ENCODE data around the gene DIP2A. TPM values are rescaled to one million over a fixed set of nuclear protein-coding genes. Genes with fewer than 3 reads are reported as not detected.

The DIP2A gene
- total RNA-seq, 1 donor from 2014 or later = 62.0 TPM

DNA sequence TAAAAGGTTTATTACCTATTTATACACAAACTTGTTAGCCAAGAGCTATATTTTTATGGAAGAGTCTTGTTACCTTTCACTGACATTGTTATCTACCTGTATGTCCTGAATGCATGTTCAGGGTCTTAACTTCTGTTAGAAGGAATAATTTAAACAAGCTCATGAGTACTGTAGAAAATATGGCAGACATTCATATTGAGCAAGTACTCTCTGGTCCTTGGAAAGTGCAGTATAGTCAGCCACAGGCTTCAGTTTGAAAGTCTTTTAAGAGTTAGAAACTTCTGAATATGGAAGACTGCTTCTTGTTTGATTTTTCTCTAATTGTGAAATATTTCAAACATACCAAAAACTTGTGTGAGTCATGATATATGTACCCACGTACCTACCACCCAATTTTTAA lies 16.6 kb downstream of the DIP2A start:
- DNase-seq (ENCODE audit: extremely low read depth, low read depth, low spot score) = no peak

DNA sequence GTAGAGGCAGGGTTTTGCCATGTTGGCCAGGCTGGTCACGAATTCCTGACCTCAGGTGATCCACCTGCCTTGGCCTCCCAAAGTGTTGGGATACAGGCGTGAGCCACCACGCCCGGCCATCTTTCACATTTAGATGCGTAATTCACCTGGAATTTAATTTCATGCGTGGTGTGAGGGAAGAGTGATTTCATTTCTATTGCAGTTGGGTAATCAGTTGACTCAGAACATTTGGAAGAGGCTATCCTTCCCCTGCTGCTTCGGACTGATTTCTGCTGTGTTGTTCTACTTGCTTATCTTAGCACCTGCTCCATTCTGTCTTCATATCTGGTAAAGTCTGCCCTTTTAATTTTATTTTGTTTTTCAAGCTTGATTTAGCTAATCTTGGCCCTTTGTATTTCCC lies 19.1 kb downstream of the DIP2A start:
- DNase-seq (ENCODE audit: extremely low read depth, low read depth, low spot score) = no peak

DNA sequence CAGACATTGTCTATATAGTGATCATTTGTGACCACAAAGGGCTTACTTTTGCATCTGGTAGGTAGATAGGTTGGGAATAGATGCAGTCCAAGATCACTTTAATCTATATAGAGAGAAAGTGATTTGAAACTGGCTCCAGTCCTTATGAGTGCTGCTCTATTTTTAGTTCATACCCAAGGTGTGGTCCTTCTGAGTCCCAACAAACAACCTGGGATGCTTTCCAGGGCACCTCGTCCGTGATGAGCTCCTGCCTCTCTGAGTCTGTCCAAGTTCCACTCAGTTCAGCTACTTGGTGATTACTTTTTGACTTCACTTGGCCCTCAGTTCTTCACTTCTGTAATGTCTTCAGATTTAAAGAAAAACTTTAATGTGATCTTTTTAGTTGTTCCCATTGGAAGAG lies 20.2 kb downstream of the DIP2A start:
- no peak for DNase-seq (ENCODE audit: extremely low read depth, low read depth, low spot score)

DNA sequence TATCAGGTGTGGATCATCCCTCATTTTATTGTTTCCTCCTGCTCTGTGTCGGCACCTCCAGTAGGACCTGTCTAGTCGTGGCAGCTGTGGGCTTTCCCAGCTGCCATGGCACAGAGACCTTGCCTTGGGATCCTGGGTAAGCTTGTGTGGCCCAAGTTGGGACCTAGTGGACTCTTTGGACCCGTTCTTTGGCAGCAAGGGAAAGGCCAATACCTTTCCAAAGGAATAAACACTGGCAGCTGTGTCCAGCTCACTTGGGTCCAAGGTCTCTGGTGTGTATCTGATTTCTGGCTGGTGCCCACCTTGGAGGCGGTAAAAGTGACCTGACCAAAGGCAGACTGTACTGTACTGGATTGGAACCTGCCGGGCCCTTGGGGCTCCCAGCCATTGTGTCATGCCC lies 21.8 kb downstream of the DIP2A start:
- no peak for DNase-seq (ENCODE audit: extremely low read depth, low read depth, low spot score)

DNA sequence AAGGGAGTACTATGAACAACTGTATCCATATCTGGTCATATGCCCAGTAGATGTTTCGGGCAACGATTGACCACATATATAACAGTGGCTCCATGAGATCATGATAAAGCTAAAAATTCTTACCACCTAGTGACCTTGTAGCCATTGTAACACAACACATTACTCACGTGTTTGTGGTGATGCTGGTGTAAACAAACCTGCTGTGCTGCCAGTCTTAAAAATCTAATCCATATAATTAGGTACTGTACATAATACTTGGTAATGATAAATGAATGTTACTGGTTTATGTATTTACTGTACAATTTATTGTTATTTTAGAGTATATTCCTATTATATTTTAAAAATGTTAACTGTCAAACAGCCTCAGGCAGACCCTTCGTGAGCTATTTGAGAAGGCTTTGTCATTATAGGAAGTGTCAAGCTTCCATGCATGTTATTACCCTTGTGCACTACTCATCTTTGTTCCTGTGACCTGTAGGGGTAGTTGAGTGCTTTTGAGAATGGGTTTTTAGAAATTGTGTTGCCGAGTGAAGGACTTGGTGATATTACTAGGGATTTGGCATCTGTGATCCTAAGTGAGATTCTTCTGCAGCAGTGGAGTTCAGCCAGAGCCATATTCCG lies 23.6 kb downstream of the DIP2A start:
- no peak for DNase-seq (ENCODE audit: extremely low read depth, low read depth, low spot score)

DNA sequence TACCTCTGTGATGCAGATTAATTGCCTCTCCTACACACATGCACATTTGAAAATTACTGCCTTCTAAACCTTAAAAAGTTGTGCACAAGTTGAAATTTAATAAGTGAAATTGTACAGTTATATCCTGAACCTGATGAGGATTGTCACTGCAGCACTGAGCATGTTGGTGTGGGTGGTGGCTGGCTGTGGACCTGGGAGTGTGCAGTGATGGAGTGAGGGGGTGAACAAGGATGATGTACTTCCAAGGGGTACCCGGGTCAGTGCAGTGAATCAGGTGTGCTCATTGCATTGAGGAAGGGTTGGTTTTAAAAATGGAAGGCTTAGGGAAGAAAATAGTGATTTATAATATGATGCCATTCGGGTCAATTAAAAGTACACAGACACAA lies 24.1 kb downstream of the DIP2A start:
- no peak for DNase-seq (ENCODE audit: extremely low read depth, low read depth, low spot score)

DNA sequence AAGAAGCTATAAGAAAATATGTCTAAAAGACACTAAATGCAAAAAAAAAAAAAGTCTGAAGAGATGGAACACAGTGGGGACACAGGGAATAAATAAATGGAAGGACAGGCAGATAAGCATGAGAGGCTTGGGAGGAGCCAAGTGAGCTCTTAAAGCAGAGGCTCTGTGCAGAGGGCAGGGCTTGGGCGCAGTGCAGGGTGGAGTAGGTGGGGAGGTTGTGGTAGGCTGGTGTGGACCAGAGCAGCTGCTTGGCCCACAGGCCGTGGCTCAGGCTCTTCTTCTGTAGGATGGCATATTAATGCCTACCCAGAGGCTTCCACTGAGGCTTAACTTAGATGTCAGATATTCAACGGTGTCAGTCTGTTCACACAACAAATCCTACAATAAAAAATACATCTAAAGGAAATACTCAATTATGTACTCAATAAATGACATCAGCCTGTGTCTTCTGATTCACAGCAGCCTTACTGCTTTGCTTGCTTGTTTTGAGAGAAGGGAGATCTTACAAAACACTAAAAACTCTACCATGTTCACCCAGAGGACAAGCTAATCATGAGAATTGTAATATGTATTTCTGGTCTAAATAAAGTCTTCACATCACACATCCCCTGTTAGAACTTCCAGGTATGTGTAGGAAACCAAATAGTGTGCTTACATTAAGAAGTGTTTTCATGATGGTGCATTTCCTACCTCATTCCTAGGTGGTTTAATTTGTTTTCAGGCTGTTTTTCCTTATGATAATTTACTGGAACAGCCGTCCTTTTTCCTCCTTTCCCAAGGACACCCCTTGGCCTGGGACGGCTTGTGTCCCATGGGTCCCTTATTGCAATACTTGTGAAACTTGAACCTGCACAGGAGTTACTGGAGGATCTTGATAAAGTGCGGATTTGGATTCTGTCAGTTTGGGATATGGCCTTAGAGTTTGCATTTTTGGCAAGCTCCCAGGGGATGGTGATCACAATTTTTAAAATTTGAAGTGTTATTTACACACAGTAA lies 24.9 kb downstream of the DIP2A start:
- no peak for DNase-seq (ENCODE audit: extremely low read depth, low read depth, low spot score)

DNA sequence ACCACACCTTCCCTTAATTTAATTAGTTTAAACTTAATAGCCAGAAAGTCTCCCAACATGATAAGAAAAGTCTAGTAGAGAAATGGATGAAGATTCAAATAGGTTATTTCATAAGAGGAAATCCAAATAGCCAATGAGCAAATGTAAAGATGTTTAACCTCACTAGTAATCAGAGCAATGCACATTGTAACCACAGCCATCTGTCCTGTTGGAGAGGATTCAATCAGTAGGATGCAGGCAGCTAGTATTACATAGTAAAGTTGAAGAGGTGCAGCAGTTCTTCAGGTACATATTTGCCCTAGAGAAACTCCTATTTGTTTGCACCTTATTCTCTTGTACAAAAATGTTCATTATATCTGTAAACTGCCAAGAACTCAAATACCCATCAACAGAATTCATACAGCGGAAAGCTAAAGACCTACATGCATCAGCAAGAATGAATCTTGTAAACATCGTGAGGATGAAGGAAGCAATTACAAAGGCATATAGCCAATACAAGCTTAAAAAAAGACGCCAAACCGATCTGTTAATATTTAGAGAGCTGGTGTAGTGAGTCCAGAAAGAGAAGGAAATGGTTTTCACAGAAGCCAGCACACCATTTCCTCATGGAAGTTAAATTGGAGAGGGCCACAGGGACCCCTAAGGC lies 27.9 kb downstream of the DIP2A start:
- DNase-seq (ENCODE audit: extremely low read depth, low read depth, low spot score) = no peak

DNA sequence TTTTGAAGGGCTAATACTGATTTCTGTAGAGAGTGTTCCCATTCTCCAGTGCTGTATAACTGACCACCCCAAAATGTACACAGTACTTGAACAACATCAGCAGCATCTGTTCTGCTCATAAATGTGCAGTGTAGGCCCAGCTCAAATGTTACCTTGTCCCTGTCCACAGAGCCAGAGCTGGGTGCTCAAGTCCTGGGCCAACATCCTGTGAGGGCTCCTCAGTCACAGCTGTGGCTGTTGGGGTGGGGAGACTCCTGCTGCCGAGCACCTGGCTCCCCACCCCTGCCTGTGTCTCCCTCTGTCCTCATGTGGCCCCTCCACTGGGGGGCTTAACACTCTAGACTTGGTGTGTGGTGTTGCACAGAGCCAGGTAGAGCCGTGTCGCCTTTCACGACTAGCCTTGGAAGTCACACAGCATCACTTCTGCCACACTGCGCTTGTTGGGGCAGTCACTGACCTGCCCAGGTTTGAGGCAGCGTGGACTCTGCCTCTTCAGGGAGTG lies 30.5 kb downstream of the DIP2A start:
- DNase-seq (ENCODE audit: extremely low read depth, low read depth, low spot score) = no peak

DNA sequence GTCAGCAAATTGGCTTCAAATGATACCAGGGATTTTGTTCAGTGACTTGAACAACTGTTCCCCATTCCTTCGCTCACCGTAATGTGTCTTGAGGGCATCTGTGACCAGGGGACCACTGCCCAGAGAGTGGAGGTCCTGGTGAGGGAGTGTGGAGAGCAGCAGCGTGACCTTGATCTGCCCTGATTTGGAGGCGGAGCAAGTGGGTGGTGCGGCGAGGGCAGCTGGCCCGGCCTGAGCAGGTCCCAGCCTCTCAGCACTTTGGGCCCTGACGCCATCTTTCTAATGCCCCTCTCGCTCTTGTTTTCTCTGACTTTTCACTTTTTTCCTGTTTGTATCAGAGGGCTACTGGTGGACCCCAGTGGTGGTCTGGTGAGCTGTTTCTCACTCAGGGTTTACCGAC lies 31.1 kb downstream of the DIP2A start:
- DNase-seq (ENCODE audit: extremely low read depth, low read depth, low spot score) = no peak

DNA sequence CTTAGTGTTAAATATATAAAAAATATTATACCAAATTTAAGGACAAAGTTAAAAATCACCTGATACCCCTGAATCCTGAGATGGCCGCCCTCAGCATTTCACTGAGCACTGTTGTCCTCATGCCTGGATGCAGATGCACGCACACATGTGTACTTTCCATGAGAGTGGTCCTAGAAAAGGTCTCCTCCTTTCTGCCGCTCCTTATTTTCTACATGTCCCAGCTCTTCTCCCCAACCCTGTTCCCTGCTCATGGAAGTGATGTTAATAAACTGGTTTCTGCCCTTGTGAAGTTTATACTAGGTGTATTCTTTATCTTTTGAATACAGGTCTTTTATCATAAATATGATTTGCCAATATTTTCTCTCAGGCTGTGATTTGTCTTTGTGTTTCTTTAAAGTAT lies 32.9 kb downstream of the DIP2A start:
- no peak for DNase-seq (ENCODE audit: extremely low read depth, low read depth, low spot score)

DNA sequence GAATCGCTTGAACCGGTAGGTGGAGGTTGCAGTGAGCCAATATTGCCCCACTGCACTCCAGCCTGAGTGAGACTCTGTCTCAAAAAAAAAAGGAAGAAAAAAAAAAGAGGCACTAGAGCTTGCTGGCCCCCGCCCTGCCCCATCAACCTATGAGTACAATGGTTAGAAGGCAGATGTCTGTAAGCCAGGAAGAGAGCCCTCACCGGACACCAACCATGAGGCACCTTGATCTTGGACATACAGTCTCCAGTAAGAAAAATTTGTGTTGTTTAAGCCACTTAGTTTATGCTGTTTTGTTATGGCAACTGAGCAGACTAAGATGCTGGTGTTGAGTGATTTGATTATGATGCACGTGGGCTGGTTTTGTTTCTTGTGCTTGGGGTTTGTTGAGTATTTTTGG lies 34.2 kb downstream of the DIP2A start:
- no peak for DNase-seq (ENCODE audit: extremely low read depth, low read depth, low spot score)

DNA sequence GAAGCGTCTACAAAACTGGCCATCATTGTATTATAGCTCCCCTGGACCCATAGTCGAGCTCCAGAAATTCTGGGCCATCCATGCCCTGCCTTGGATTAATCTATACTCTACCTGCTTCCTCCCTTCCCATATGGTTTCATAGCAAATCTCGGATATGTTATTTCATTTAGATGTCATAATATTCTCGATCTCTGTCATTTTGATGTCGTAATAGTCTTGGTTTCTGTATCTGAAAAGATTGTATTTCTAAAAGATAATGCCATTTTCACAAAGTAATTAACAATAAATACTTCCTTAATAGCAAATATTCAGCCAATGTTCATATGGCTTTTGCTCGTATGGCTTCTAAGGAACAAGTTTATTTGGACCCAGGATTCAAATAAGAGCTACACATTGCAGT lies 35.1 kb downstream of the DIP2A start:
- DNase-seq (ENCODE audit: extremely low read depth, low read depth, low spot score) = no peak

DNA sequence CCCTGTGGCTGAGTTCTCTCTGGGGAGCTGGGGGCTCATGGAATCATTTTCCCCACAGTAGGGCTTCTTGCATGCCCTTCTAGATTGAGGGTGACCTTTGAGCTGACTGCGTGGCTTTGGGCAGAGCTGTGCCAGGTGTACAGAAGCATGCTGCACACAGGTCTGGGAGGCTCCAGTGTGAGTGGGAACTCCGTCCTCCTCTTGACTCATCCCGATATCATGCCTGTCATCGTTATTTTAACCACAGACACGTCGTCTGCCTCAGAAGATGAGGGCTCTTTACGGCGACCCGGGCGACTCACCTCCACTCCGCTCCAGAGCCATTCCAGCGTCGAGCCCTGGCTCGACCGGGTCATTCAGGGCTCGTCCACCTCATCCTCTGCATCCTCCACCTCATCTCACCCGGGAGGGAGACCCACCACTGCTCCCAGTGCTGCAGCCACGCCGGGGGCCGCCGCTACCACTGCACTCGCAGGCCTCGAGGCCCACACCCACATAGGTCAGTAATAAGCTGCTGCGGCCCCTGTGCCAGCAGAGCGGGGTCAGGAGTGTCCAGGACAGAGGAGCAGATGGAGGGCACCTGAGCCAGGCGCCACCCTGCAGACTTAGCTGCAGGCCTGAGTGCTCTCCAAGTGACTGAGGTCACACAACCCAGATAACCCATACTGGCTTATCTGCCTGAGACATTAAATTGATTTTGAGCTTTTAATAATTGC lies 39.8 kb downstream of the DIP2A start:
- no peak for DNase-seq (ENCODE audit: extremely low read depth, low read depth, low spot score)

DNA sequence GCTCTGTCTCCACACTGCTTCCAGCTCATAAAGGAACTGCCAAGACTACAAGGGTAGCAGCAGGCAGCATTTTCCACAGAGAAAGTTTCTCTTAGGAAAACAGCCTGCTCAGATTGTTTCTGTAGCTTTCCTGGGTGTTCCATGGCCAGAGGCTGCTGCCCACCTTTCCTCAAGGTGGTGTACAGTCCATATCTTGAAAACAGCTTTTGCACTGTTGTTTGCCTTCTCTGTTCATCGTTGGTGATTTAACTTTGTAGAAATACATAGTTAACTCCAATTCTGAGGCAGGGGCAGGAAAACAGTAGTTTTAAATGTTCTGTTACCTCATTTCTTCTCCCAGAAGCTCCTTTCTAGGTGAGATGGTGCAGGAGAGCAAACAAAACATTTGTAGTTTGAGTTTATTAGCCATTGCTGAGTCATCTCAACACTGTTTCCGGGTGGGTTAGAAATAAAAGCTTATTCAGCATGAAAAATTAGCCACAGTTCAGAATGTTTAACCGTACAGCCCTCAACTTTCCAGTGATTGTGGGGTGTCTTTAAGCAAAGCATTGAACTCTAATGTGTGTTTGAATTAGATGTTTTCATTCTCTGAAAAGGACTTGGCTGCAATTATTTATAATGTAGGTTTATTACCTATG lies 41.7 kb downstream of the DIP2A start:
- DNase-seq (ENCODE audit: extremely low read depth, low read depth, low spot score) = no peak

DNA sequence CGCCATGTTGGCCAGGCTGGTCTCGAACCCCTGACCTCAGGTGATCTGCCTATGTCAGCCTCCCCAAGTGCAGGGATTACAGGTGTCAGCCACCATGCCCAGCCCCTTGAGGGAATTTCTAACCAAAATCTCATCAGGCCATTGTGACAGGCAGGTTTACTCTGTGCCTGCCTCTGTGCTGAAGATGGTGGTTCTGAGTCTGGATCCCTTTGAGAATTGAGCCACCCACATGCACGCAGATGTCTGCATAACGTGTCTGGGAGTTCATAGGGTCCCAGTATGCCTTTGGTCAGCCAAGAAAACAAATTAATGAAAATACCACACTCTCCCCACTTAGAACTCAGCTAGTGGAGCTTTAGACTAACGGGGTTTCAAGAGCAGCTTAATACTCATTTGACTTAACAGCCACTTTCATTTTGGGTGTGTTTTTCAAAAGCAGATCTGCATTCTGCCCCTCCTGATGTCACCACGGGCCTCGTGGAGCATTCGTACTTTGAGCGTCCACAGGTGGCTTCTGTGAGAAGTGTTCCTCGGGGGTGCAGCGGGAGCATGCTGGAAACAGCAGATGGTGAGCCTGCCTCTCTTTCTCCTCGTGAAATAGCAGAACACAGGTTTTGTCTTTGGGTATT lies 45.3 kb downstream of the DIP2A start:
- no peak for DNase-seq (ENCODE audit: extremely low read depth, low read depth, low spot score)

DNA sequence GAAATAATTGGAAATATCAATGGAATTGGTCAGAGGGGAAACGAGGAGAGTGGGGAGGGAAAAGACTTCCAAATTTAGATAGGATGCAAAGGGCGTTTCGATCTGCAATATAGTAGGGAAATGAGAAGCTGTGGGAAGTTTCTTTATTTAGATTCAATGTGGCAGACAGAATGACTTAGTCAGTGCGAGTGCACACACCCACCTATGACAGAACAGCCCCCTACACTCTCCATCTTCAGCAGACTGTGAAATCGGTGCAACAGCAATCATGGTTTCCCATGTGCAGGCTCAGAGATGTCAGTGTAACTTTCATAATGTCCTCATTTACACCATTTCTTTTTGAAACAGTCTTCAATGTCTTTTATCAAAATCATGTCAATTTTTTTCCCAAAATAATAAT lies 46.0 kb downstream of the DIP2A start:
- DNase-seq (ENCODE audit: extremely low read depth, low read depth, low spot score) = no peak

DNA sequence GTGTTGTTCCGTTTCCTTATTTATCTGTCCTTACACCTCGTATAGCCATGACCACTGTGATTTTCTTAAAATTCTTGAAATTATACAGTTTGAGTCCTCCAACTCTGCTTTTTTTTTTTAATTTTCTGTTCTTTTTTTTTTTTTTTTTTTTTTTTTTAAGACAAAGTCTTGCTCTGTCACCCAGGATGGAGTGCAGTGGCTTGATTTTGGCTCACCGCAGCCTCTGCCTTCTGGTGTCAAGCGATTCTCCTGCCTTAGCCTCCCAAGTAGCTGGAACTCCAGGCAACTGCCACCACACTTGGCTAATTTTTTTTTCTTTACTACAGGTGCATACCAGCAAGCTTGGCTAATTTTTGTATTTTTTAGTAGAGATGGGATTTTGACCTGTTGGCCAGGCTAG lies 48.9 kb downstream of the DIP2A start:
- no peak for DNase-seq (ENCODE audit: extremely low read depth, low read depth, low spot score)

DNA sequence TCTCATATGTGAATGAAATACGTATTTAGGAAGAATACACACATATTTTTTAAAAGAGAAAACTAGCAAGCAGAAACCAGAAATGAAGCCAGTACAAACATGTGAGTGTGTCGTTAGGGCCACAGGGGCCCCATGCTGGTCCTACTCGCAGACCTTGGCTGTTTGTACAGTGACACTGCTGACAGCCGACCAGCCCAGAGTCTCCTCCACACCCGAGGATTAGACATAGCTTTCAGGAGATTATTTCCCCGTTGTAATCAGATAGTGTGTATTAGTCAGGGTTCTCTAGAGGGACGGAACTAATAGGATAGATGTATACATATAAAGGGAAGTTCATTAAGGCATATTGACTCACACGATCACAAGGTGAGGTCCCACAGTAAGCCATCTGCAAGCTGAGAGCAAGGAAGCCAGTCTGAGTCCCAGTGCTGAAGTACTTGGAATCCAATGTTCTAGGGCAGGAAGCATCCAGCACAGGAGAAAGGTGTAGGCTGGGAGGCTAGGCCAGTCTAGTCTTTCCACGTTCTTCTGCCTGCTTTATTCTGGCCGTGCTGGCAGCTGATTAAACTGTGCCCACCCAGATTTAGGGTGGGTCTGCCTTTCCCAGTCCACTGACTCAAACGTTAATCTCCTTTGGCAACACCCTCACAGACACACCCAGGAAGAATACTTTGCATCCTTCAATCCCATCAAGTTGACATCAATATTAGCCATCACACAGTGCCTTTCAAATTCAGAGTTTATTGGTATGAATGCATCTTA lies 51.2 kb downstream of the DIP2A start:
- DNase-seq (ENCODE audit: extremely low read depth, low read depth, low spot score) = no peak

Data from glomerular endothelial cell (primary cell).